ENCODE measurements around the gene MAFF.

DNA sequence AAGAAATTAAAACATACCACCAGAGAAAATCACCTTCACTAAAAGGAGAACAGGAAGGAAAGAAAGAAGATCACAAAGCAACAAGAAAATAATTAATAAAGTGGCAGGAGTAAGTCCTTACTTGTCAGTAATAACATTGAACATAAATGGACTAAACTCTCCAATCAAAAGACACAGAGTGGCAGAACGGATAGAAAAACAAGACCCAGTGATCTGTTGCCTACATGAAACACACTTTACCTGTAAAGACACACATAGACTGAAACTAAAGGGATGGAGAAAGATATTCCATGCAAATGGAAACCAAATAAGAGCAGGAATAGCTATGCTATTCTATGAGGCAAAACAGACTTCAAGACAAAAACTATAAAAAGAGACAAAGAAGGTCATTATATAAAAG is 46.1 kb upstream of the MAFF start:
- TF ChIP-seq, protein P1, sequence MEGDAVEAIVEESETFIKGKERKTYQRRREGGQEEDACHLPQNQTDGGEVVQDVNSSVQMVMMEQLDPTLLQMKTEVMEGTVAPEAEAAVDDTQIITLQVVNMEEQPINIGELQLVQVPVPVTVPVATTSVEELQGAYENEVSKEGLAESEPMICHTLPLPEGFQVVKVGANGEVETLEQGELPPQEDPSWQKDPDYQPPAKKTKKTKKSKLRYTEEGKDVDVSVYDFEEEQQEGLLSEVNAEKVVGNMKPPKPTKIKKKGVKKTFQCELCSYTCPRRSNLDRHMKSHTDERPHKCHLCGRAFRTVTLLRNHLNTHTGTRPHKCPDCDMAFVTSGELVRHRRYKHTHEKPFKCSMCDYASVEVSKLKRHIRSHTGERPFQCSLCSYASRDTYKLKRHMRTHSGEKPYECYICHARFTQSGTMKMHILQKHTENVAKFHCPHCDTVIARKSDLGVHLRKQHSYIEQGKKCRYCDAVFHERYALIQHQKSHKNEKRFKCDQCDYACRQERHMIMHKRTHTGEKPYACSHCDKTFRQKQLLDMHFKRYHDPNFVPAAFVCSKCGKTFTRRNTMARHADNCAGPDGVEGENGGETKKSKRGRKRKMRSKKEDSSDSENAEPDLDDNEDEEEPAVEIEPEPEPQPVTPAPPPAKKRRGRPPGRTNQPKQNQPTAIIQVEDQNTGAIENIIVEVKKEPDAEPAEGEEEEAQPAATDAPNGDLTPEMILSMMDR (IDR thresholded peaks at IDR 0.05; ENCODE audit: borderline replicate concordance, extremely low read depth, low read length, poor library complexity, severe bottlenecking), result no peak
- no peak for TF ChIP-seq EZH2 (IDR thresholded peaks at IDR 0.05; ENCODE audit: borderline replicate concordance, low read depth, low read length, severe bottlenecking)
